ENCODE measurements around the gene PGS1.

Gene PGS1

DNA sequence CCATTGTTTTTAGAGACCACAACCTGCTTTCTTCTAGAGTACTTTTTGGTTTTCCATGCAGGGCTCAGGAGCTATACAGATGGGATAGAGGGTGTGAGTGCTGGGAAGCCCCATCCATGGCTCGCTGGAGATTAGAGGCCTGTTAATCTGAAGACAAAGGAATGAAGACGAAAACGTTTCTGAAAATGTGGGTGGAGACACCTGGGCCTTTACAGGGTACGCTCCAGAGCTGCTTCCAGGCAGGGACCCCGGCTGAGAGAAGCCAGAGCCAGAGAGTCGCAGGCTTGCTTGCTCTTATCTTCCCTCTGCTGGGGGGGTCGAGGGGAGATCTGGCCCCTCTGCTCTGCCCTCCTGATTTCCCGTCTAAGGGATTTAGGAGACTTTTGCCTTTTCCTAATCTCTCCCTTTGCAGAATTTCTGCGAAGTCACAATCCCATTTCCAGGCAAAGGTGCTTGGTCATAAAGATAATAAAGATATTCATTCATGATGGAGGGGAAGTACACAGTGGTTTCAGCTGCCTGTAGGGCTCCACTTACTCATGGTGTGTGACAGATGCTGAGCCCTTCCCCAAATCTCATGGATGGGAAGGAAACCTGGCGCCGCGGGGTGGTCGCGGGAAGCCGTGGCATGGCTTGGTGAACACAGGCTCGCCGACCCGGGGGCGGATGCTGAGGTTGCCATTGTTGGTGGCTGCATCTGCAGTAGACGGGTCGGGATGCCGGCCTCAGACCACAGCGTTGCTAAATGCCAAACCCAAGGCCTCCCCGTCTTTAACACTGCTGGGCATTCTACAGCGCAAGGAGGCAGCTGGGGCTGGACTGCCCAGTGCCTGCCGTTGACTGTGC lies 13.8 kb upstream of the PGS1 start:
- H3K4me3 ChIP-seq, result no peak overlapping the region
- TF ChIP-seq, protein P1, sequence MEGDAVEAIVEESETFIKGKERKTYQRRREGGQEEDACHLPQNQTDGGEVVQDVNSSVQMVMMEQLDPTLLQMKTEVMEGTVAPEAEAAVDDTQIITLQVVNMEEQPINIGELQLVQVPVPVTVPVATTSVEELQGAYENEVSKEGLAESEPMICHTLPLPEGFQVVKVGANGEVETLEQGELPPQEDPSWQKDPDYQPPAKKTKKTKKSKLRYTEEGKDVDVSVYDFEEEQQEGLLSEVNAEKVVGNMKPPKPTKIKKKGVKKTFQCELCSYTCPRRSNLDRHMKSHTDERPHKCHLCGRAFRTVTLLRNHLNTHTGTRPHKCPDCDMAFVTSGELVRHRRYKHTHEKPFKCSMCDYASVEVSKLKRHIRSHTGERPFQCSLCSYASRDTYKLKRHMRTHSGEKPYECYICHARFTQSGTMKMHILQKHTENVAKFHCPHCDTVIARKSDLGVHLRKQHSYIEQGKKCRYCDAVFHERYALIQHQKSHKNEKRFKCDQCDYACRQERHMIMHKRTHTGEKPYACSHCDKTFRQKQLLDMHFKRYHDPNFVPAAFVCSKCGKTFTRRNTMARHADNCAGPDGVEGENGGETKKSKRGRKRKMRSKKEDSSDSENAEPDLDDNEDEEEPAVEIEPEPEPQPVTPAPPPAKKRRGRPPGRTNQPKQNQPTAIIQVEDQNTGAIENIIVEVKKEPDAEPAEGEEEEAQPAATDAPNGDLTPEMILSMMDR (IDR thresholded peaks at IDR 0.05), result no peak
- intact Hi-C loops (cut with DNase I; ENCODE audit: low total_unique reads), result no loop called here
- peak overlapping the region in 1 of 2 donors; percentile 55 for H3K27ac ChIP-seq
- no peaks in the 10 kb centered on the region for H3K9me3 ChIP-seq
- H3K27me3 ChIP-seq, result no peaks in the 10 kb centered on the region
- no peaks in the 10 kb centered on the region for H3K36me3 ChIP-seq
- no peak for DNase-seq
- H3K4me1 ChIP-seq, result peaks cover 0 to 31% (median 23%) of the 10 kb centered on the region in 4 donors

DNA sequence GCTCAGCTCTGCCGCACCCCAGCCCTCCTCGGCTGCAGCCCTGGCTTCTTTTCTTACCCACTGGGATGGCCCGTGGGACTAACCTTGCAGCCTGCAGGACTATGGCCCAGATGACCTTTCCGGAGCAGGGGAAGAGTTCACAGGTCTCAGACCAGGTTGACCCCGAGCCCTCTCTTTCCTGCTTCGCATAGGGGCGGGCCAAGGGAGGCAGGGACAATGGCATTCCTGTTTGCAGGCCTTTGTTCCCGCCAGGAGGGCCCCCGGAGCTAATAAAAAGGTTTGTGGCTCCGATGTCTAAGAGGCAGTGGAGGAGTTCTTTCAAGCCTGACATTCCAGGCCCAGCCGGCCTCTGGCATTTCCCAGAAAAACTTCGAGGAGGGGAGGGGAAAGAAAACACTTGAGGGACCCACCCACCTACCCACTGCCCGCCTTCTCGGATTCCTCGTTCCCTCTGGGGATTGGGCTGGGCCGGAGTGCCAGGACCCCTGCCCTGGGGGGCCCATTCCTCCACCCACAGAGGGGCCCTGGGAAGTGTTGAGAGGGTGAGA lies 12.8 kb upstream of the PGS1 start:
- TF ChIP-seq, protein P1 (IDR thresholded peaks at IDR 0.05), result no peak
- no peaks in the 10 kb centered on the region for H3K9me3 ChIP-seq
- H3K36me3 ChIP-seq, result no peaks in the 10 kb centered on the region
- intact Hi-C loops (cut with DNase I; ENCODE audit: low total_unique reads), result no loop called here
- H3K27ac ChIP-seq, result peak overlapping the region; percentile 55 to 66
- DNase-seq, result no peak
- peaks cover 0 to 22% (median 19%) of the 10 kb centered on the region in 4 donors for H3K4me1 ChIP-seq
- no peak overlapping the region for H3K4me3 ChIP-seq
- no peaks in the 10 kb centered on the region for H3K27me3 ChIP-seq

- TF ChIP-seq, protein P1 (IDR thresholded peaks at IDR 0.05), result no peak
- Histone ChIP-seq H3K27me3 (no peaks in the 10 kb centered on the region), H3K9me3 (no peaks in the 10 kb centered on the region), H3K27ac (peak overlapping the region; percentile 55 to 66), H3K4me1 (peaks cover 0 to 19% (median 17%) of the 10 kb centered on the region in 4 donors), H3K36me3 (no peaks in the 10 kb centered on the region), H3K4me3 (no peak overlapping the region)
- DNase-seq, result no peak
- intact Hi-C loops (cut with DNase I; ENCODE audit: low total_unique reads), result no loop called here
Measured at GRCh38 chr17:78366109-78366848, 12.2 kb upstream of the PGS1 start.

- DNase-seq, result no peak
- Histone ChIP-seq H3K36me3 (no peaks in the 10 kb centered on the region), H3K4me1 (peaks cover 0 to 19% (median 17%) of the 10 kb centered on the region in 4 donors), H3K27me3 (no peaks in the 10 kb centered on the region), H3K4me3 (no peak overlapping the region), H3K9me3 (no peaks in the 10 kb centered on the region), H3K27ac (no peak overlapping the region)
- intact Hi-C loops (cut with DNase I; ENCODE audit: low total_unique reads), result no loop called here
- TF ChIP-seq, protein P1 (IDR thresholded peaks at IDR 0.05), result no peak
Measured at GRCh38 chr17:78367193-78367592, 11.3 kb upstream of the PGS1 start.

- no peak overlapping the region for H3K4me3 ChIP-seq
- no peaks in the 10 kb centered on the region for H3K27me3 ChIP-seq
- no peak for DNase-seq
- H3K36me3 ChIP-seq, result no peaks in the 10 kb centered on the region
- peaks cover 0 to 19% (median 17%) of the 10 kb centered on the region in 4 donors for H3K4me1 ChIP-seq
- TF ChIP-seq, protein P1 (IDR thresholded peaks at IDR 0.05), result no peak
- no peak overlapping the region for H3K27ac ChIP-seq
- intact Hi-C loops (cut with DNase I; ENCODE audit: low total_unique reads), result no loop called here
- H3K9me3 ChIP-seq, result no peaks in the 10 kb centered on the region
Measured at GRCh38 chr17:78368348-78368747, 10.1 kb upstream of the PGS1 start.
